ENCODE data around the gene STAT5A.

The STAT5A gene

DNA sequence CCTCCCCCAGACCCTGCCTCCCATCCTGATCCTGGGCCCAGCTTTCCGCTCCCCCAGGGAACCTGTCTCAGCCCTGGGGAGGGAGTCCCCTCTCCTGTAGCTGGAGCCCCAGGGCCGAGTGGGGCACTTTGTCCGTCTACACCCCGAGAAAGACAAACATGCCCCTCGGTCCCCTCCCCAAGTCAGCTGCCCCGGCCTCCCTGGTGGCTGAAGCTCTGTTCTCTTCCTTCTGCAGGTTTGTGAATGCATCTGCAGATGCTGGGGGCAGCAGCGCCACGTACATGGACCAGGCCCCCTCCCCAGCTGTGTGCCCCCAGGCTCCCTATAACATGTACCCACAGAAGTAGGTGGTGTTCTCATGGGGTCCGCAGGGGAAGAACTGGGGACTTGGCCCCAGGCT is 20.8 kb downstream of the STAT5A start:
- no peak overlapping the region for H3K4me3 ChIP-seq (ENCODE audit: low read depth, low read length)
- no peak for DNase-seq (ENCODE audit: low read depth)
- TF ChIP-seq POLR2A (IDR thresholded peaks at IDR 0.05; ENCODE audit: extremely low read depth, insufficient read length) (no peak), MYC (IDR thresholded peaks at IDR 0.05; ENCODE audit: low read depth, low read length) (no peak)
- TF ChIP-seq, protein P1, sequence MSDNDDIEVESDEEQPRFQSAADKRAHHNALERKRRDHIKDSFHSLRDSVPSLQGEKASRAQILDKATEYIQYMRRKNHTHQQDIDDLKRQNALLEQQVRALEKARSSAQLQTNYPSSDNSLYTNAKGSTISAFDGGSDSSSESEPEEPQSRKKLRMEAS (IDR thresholded peaks at IDR 0.05; ENCODE audit: low read depth, low read length) = no peak
- TF ChIP-seq, protein P2, sequence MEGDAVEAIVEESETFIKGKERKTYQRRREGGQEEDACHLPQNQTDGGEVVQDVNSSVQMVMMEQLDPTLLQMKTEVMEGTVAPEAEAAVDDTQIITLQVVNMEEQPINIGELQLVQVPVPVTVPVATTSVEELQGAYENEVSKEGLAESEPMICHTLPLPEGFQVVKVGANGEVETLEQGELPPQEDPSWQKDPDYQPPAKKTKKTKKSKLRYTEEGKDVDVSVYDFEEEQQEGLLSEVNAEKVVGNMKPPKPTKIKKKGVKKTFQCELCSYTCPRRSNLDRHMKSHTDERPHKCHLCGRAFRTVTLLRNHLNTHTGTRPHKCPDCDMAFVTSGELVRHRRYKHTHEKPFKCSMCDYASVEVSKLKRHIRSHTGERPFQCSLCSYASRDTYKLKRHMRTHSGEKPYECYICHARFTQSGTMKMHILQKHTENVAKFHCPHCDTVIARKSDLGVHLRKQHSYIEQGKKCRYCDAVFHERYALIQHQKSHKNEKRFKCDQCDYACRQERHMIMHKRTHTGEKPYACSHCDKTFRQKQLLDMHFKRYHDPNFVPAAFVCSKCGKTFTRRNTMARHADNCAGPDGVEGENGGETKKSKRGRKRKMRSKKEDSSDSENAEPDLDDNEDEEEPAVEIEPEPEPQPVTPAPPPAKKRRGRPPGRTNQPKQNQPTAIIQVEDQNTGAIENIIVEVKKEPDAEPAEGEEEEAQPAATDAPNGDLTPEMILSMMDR (IDR thresholded peaks at IDR 0.05; ENCODE audit: low read depth, low read length) = no peak

DNA sequence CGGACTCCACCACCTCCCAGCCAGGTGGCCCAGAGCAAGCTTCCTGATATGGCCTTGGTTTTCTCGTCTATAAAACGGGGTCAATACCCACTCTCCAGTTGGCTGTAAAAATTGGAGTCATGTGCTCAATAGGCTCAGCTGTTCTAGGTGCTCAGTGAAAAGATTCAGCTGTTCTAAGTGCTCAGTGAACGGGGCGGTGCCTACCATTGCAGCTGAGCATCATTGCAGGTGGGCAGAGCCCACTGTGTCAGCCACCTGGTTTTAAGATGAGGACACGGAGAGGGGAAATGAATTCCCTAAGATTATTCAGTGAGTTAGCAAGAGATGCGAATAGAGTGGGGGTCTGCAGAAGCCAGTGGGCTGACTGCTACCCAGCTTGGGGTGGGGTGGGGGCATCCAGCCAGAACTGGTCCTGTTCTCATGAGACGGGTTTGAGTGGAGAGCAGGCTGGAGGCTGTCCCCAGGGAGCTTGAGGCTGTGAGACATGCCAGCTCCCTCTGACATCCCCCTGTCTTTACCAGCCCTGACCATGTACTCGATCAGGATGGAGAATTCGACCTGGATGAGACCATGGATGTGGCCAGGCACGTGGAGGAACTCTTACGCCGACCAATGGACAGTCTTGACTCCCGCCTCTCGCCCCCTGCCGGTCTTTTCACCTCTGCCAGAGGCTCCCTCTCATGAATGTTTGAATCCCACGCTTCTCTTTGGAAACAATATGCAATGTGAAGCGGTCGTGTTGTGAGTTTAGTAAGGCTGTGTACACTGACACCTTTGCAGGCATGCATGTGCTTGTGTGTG is 21.9 kb downstream of the STAT5A start:
- TF ChIP-seq POLR2A (IDR thresholded peaks at IDR 0.05; ENCODE audit: extremely low read depth, insufficient read length) = peak; percentile 12
- TF ChIP-seq, protein P1 (IDR thresholded peaks at IDR 0.05; ENCODE audit: low read depth, low read length) = no peak
- H3K4me3 ChIP-seq (ENCODE audit: low read depth, low read length) = no peak overlapping the region
- no peak for DNase-seq (ENCODE audit: low read depth)

DNA sequence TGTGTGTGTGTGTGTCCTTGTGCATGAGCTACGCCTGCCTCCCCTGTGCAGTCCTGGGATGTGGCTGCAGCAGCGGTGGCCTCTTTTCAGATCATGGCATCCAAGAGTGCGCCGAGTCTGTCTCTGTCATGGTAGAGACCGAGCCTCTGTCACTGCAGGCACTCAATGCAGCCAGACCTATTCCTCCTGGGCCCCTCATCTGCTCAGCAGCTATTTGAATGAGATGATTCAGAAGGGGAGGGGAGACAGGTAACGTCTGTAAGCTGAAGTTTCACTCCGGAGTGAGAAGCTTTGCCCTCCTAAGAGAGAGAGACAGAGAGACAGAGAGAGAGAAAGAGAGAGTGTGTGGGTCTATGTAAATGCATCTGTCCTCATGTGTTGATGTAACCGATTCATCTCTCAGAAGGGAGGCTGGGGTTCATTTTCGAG is 22.5 kb downstream of the STAT5A start:
- no peak overlapping the region for H3K4me3 ChIP-seq (ENCODE audit: low read depth, low read length)
- TF ChIP-seq MYC (IDR thresholded peaks at IDR 0.05; ENCODE audit: low read depth, low read length) = 0 out of 2 replicates have a peak, but pooled peaks have one; percentile 13
- TF ChIP-seq POLR2A (IDR thresholded peaks at IDR 0.05; ENCODE audit: extremely low read depth, insufficient read length) = no peak
- no peak for DNase-seq (ENCODE audit: low read depth)

DNA sequence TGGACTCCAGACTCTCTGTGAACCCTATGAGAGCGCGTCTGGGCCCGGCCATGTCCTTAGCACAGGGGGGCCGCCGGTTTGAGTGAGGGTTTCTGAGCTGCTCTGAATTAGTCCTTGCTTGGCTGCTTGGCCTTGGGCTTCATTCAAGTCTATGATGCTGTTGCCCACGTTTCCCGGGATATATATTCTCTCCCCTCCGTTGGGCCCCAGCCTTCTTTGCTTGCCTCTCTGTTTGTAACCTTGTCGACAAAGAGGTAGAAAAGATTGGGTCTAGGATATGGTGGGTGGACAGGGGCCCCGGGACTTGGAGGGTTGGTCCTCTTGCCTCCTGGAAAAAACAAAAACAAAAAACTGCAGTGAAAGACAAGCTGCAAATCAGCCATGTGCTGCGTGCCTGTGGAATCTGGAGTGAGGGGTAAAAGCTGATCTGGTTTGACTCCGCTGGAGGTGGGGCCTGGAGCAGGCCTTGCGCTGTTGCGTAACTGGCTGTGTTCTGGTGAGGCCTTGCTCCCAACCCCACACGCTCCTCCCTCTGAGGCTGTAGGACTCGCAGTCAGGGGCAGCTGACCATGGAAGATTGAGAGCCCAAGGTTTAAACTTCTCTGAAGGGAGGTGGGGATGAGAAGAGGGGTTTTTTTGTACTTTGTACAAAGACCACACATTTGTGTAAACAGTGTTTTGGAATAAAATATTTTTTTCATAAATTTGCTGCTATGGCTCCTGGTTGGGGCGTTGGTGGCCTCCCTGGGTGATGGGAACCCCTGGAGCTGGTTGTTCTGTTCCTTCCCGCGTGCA is 23.1 kb downstream of the STAT5A start:
- TF ChIP-seq MYC (IDR thresholded peaks at IDR 0.05; ENCODE audit: low read depth, low read length) (peak; percentile 94), POLR2A (IDR thresholded peaks at IDR 0.05; ENCODE audit: extremely low read depth, insufficient read length) (peak; percentile 57)
- TF ChIP-seq, protein P1 (IDR thresholded peaks at IDR 0.05; ENCODE audit: low read depth, low read length) = peak; percentile 94
- TF ChIP-seq, protein P2 (IDR thresholded peaks at IDR 0.05; ENCODE audit: low read depth, low read length) = no peak
- DNase-seq (ENCODE audit: low read depth) = peak; percentile 96
- H3K4me3 ChIP-seq (ENCODE audit: low read depth, low read length) = peak overlapping the region; percentile 50

DNA sequence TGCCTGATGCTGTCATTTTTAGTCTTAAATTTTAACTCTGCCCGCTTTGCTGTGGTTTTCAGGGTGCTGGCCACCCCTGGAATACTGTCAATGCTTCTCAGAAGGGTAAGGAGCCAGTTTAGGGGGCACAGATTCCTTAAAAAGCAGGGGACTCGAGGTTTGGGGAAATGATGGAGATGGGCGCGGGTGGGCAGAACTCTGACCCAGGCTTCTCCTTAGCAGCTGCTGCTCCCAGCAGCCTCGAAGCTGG is 23.7 kb downstream of the STAT5A start:
- no peak for TF ChIP-seq POLR2A (IDR thresholded peaks at IDR 0.05; ENCODE audit: extremely low read depth, insufficient read length)
- TF ChIP-seq, protein P1 (IDR thresholded peaks at IDR 0.05; ENCODE audit: low read depth, low read length) = no peak
- TF ChIP-seq MYC (IDR thresholded peaks at IDR 0.05; ENCODE audit: low read depth, low read length) = no peak
- TF ChIP-seq, protein P2 (IDR thresholded peaks at IDR 0.05; ENCODE audit: low read depth, low read length) = no peak
- no peak for DNase-seq (ENCODE audit: low read depth)
- H3K4me3 ChIP-seq (ENCODE audit: low read depth, low read length) = peak overlapping the region; percentile 50

DNA sequence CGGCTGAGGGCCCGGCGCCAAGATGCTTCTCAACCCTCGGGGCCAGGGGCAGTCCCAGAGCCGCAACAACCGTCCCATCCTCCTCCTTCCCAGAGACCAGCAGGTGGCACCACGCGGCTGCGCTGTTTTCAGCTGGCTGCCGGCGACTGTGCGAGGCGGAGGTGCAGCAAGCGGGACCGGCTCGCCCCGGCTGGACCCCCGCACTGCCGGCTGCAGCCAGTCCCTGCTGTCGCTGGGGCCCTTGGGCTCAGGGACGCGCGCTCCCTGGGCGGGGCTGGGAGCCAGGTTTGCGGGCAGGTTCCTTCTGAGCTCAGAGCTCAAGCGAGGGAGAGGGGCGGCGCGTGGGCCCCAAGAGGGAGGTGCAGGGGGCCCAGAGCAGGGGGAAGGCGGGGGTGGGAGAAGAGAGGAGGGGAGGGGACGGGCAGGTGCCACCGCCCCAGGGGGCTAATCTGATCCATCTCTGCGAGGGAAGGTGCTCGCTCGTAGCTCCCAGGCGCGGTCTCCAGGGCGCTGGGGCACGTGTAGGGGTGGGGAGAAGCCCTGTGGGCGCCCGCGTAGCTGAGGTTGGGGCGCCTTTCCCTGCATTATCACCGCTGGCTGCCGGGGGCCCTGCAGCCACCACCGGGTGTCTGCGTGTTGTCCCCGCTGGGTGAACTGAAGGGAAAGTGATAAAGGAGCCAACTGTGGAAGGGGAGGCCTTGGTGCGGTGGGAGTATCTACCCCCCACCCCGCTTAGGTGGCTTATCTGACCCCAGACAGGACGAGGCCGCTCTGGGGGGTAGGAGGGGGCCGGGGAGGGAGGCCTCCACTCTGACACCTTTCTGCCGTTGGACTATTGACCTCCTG is 24.2 kb downstream of the STAT5A start:
- DNase-seq (ENCODE audit: low read depth) = peak; percentile 96
- peak overlapping the region; percentile 50 for H3K4me3 ChIP-seq (ENCODE audit: low read depth, low read length)
- TF ChIP-seq MYC (IDR thresholded peaks at IDR 0.05; ENCODE audit: low read depth, low read length) (peak; percentile 88; the same call in 1 of the 2 replicates), POLR2A (IDR thresholded peaks at IDR 0.05; ENCODE audit: extremely low read depth, insufficient read length) (no peak)
- TF ChIP-seq, protein P1 (IDR thresholded peaks at IDR 0.05; ENCODE audit: low read depth, low read length) = peak; percentile 71; the same call in 1 of the 2 replicates
- TF ChIP-seq, protein P2 (IDR thresholded peaks at IDR 0.05; ENCODE audit: low read depth, low read length) = peak; percentile 48

All from NB4 (cell line).